K562 (cell line): ENCODE measurements around the gene CAPZB. TPM values are rescaled to one million over a fixed set of nuclear protein-coding genes. Genes with fewer than 3 reads are reported as not detected.

ENCODE experiments used
- ATAC-seq: fragments of 200-7000 bp; cut with Tn5 transposase; 3 replicates; pipeline ENCODE4 v1.9.1; 2020; ENCODE audit warnings: moderate library complexity
- BruUV-seq: library from RNA; stranded (reverse); fragments of 400-500 nt; replicated peaks from 2 replicates; lab custom pipeline; 2021; lab: Mats Ljungman, UMichigan
- CTCF ChIA-PET: fragments of 300-600 bp; formaldehyde crosslinking; extraction: SDS; loops from one replicate; lab custom pipeline; 2021; ENCODE audit warnings: low intra/inter-chr PET ratio; lab: Yijun Ruan, JAX
- POLR2A ChIA-PET: fragments of 300-600, 350-650 bp; sonication (Branson Sonifier 250); formaldehyde crosslinking; extraction: SDS; loops from one replicate; lab custom pipeline; 2021; ENCODE audit warnings: antibody characterized with exemption, inconsistent platforms; lab: Yijun Ruan, JAX
- DNase-seq, 4 experiments: peaks; one replicate each; pipeline versions ENCODE4 v3.0.0 to v3.0.0-alpha.2; 2011 to 2018; ENCODE audit warnings: low spot score in 3 of 4, mixed read lengths in 3 of 4; ENCODE audit errors: extremely low read depth in 1 of 4
- FAIRE-seq: peaks from 2 replicates; lab custom pipeline; 2011; peaks lifted over from hg19 to GRCh38; lab: Jason Lieb, UNC
- H2AFZ ChIP-seq: 2 replicates; pipeline ENCODE4 v1.6.0; 2011; ENCODE audit warnings: low read depth, low read length, control low read depth, inconsistent platforms
- H3K27ac ChIP-seq: fragments of 200-600 bp; 3 replicates; pipeline ENCODE4 v1.8.0; 2011; ENCODE audit warnings: low read depth, mild to moderate bottlenecking, control low read depth, inconsistent platforms, low read length, moderate library complexity, mixed read lengths; ENCODE audit errors: extremely low read depth
- H3K27me3 ChIP-seq, 2 experiments: fragments of 300-600 bp in 1 of 2; 2 replicates in 1 of 2; 3 replicates in 1 of 2; pipeline versions ENCODE4 v1.6.0 to v1.8.0; 2011; ENCODE audit warnings: inconsistent platforms in 2 of 2, low read length in 2 of 2, mild to moderate bottlenecking in 1 of 2, mixed read lengths in 1 of 2, moderate library complexity in 1 of 2; ENCODE audit not compliant: control insufficient read depth in 2 of 2, insufficient read depth in 2 of 2
- H3K36me3 ChIP-seq: fragments of 300-600 bp; 3 replicates; pipeline ENCODE4 v1.8.0; 2011; ENCODE audit warnings: mild to moderate bottlenecking, low read length, inconsistent platforms; ENCODE audit not compliant: control insufficient read depth, insufficient read depth
- H3K4me1 ChIP-seq, 2 experiments: fragments of 200-600 bp in 1 of 2; replicated peaks in 1 of 2; 2 replicates in 1 of 2; 3 replicates in 1 of 2; pipeline versions ENCODE4 v1.5.1 to v1.8.0; 2011; ENCODE audit warnings: inconsistent platforms in 2 of 2, low read length in 2 of 2, mild to moderate bottlenecking in 1 of 2, mixed read lengths in 1 of 2, moderate library complexity in 1 of 2; ENCODE audit not compliant: control insufficient read depth in 2 of 2, insufficient read depth in 2 of 2
- H3K4me2 ChIP-seq: 2 replicates; pipeline ENCODE4 v1.6.1; 2011; ENCODE audit warnings: low read length, control low read depth, inconsistent platforms, mixed read lengths; ENCODE audit not compliant: insufficient read depth
- H3K4me3 ChIP-seq: fragments of 200-600 bp; sonication (generic), shearing (Covaris generic); 2 replicates; pipeline ENCODE4 v1.5.1; 2016; ENCODE audit warnings: control low read depth, inconsistent platforms
- H3K79me2 ChIP-seq: fragments of 200-600 bp; 3 replicates; pipeline ENCODE4 v1.8.0; 2011; ENCODE audit warnings: low read length, inconsistent platforms; ENCODE audit not compliant: control insufficient read depth, insufficient read depth
- H3K9ac ChIP-seq, 2 experiments: 2 replicates each; pipeline versions ENCODE4 v1.6.0 to v1.6.1; 2011; ENCODE audit warnings: low read depth in 2 of 2, low read length in 2 of 2, control low read depth in 1 of 2, inconsistent platforms in 1 of 2, mild to moderate bottlenecking in 1 of 2, mixed read lengths in 1 of 2; ENCODE audit not compliant: insufficient read depth in 1 of 2
- H3K9me1 ChIP-seq: one replicate; pipeline ENCODE4 v1.6.0; 2011; ENCODE audit warnings: inconsistent platforms, mild to moderate bottlenecking, low read length, moderate library complexity; ENCODE audit not compliant: control insufficient read depth, insufficient read depth
- H3K9me3 ChIP-seq: replicated peaks from 2 replicates; pipeline ENCODE4 v1.5.1; 2011; ENCODE audit warnings: low read depth, low read length, inconsistent platforms; ENCODE audit not compliant: control insufficient read depth, insufficient read depth
- H4K20me1 ChIP-seq: replicated peaks from 2 replicates; pipeline ENCODE4 v1.6.1; 2011; ENCODE audit warnings: low read length, inconsistent platforms, mixed read lengths; ENCODE audit not compliant: control insufficient read depth, insufficient read depth
- BRD4 ChIP-seq: fragments of 200-600 bp; sonication (generic); IDR thresholded peaks from 2 replicates; pipeline ENCODE4 v1.6.1; 2017; ENCODE audit warnings: inconsistent platforms
- CHD4 ChIP-seq: fragments of 200-600 bp; sonication (generic); IDR thresholded peaks from 3 replicates; pipeline ENCODE4 v1.6.1; 2012; ENCODE audit warnings: low read depth, mild to moderate bottlenecking, mixed read lengths, low read length, inconsistent platforms; ENCODE audit not compliant: insufficient read depth, insufficient replicate concordance, poor library complexity, severe bottlenecking
- POLR2H ChIP-seq: IDR thresholded peaks from 2 replicates; pipeline ENCODE4 v1.6.1; 2016; ENCODE audit warnings: missing genetic modification characterization, low read depth, mild to moderate bottlenecking, control low read depth, missing compliant biosample characterization, moderate library complexity
- RUNX1 ChIP-seq: sonication (generic); IDR thresholded peaks from 2 replicates; pipeline ENCODE4 v1.6.1; 2016; ENCODE audit warnings: antibody characterized with exemption, low read depth
- TAF9B ChIP-seq: fragments of 450-650 bp; IDR thresholded peaks from 2 replicates; pipeline ENCODE4 v1.6.1; 2018; ENCODE audit warnings: mild to moderate bottlenecking; ENCODE audit not compliant: partially characterized antibody
- ZNF311 ChIP-seq: fragments of 250-450 bp; sonication (Bioruptor Pico); IDR thresholded peaks from 2 replicates; pipeline ENCODE4 v1.4.0; 2020; ENCODE audit warnings: mild to moderate bottlenecking, moderate library complexity
- WGBS: fragments of 100-300 bp; shearing (Covaris generic); methylation state at CpG from one replicate; pipeline ENCODE4 v1.1.6; 2016; ENCODE audit warnings: low coverage, mixed read lengths; ENCODE audit not compliant: insufficient coverage; ENCODE audit errors: missing lambda C conversion rate; 5-methylcytosine and 5-hydroxymethylcytosine counted together
- in situ Hi-C: fragments of 300-500 bp; cut with MboI; formaldehyde crosslinking; loops from 4 replicates; pipeline ENCODE4 v1.15.0; 2018; ENCODE audit warnings: inconsistent platforms, mixed read lengths
- intact Hi-C: fragments of 100-400 bp; cut with micrococcal nuclease; formaldehyde crosslinking; loops from 2 replicates; pipeline ENCODE4 v1.14.2; 2022
- polyA plus RNA-seq, 8 experiments: library from polyadenylated mRNA; depleted of rRNA in 4 of 8; stranded (reverse) in 5 of 8; unstranded in 3 of 8; fragments of >200 nt; fragmentation: Nextera tagmentation in 2 of 8; fragmentation: Illumina TruSeq in 1 of 8; extraction: Ambion mirVana in 2 of 8; extraction: Trizol in 1 of 8; gene quantifications; 2 replicates each; pipeline versions ENCODE4 v1.2.1 to v1.2.3, GENCODE V29; 2011 to 2014; ENCODE audit warnings: inconsistent platforms in 1 of 8, missing spikeins in 1 of 8
- total RNA-seq, 7 experiments: library from RNA; depleted of rRNA in 6 of 7; stranded (reverse); fragments of >200 nt in 6 of 7; fragmentation: Illumina TruSeq in 2 of 7; extraction: Trizol in 2 of 7; gene quantifications; 2 replicates each; pipeline versions ENCODE4 v1.2.1 to v1.2.3, GENCODE V29; 2011 to 2021; ENCODE audit warnings: low replicate concordance in 1 of 7
- TF ChIP-seq, protein P1 (sequence below): sonication (generic); formaldehyde crosslinking; IDR thresholded peaks from 2 replicates; pipeline ENCODE4 v1.8.1; 2022; ENCODE audit warnings: missing genetic modification reagents
- TF ChIP-seq, protein P2 (sequence below): fragments of 200-800 bp; sonication (Bioruptor generic); IDR thresholded peaks from 2 replicates; pipeline ENCODE4 v1.6.1; 2017; ENCODE audit warnings: missing genetic modification characterization, missing compliant biosample characterization

The CAPZB gene
- total and polyA plus RNA-seq, 9 of the 15 experiments (the other 6 are each of a cell fraction or from before 2014, with no cell fraction given) = 57.6 to 297 (median 125) TPM

DNA sequence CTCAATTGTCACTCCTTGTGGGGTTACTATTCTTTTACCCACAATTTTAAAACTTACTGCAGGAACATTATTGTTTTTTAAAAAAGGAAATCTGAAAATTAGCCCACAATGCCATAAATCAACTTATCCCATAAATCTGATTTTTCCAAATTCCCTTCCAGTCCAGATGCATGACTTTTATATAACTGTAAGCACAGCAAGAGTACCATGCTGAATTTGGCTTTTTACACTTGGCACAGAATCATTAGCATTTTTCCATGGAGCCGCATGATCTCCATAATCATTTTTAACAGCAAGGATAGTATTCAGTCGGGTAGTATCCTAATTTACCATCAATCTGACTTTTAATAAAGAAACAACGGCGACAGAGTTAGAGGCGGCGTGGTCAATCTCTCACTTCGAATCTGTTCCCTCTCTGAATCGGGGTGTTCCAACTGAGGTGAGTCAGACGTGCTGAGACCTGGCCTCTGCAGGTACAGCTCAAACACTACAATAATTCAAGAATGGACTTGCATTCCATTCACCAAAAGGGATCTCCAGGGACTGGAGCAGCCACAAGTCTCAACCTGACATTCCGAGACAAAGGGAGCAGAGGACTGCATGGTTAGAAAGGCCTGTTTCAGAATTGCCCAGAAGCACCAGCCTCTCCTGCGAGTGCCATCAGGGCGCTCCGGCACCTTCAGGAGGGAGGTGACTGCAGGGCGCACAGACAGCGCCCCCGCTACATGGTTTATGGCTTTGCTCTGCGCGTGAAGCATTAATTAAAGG is 124.3 kb downstream of the CAPZB start (continued):
- TF ChIP-seq POLR2H (tag) (no peak), CHD4 (no peak)

DNA sequence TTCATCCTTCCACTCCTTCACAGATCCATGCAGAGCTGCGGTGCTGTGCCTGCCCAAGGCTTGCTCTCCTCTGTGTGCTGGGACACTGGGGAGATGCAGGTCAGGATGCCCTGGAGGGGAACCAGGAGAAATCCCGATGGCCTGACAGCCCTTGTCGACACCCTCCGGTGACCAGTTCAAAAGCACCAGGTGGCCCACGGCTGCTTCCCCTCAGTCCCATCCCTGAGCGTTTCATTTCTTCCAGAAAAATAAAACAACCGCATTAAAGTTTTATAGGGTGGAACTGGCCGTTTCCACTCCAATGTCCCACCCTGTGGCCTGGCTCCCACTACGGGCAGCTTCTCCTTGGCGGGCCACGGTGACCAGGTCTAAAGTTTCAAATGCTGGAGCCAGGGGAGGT is 124.9 kb downstream of the CAPZB start:
- Histone ChIP-seq H4K20me1 (peaks cover 9% of the 10 kb centered on the region), H3K9me3 (no peaks in the 10 kb centered on the region), H3K4me1 (peaks cover 0 to 4% of the 10 kb centered on the region in 2 experiments; a peak in 1 of 5 replicates), H3K36me3 (peaks cover 19% of the 10 kb centered on the region; the same call in 2 of the 3 replicates), H3K9me1 (peaks cover 6% of the 10 kb centered on the region), H3K9ac (no peak overlapping the region), H2AFZ (no peak overlapping the region), H3K79me2 (no peaks in the 10 kb centered on the region), H3K27me3 (no peaks in the 10 kb centered on the region), H3K4me3 (no peak overlapping the region), H3K4me2 (no peak overlapping the region), H3K27ac (no peak overlapping the region)
- no peak for ATAC-seq
- FAIRE-seq = no peak
- no peak for DNase-seq
- ChIA-PET POLR2A (interaction anchor here (0.7 to 1.0 kb wide), 2 partner anchors 31 to 38 kb away, joined by 3 to 4 read pairs; no protein-coding TSS in a partner anchor), CTCF (no interaction called here)
- WGBS = 77% methylated on average over 11 of the region's 11 CpGs
- no TSS peak for BruUV-seq
- intact Hi-C loops (no loop called here), in situ Hi-C loops (no loop called here)
- TF ChIP-seq, protein P1, sequence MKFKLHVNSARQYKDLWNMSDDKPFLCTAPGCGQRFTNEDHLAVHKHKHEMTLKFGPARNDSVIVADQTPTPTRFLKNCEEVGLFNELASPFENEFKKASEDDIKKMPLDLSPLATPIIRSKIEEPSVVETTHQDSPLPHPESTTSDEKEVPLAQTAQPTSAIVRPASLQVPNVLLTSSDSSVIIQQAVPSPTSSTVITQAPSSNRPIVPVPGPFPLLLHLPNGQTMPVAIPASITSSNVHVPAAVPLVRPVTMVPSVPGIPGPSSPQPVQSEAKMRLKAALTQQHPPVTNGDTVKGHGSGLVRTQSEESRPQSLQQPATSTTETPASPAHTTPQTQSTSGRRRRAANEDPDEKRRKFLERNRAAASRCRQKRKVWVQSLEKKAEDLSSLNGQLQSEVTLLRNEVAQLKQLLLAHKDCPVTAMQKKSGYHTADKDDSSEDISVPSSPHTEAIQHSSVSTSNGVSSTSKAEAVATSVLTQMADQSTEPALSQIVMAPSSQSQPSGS (CRISPR knock-in tag) = no peak
- no peak for TF ChIP-seq RUNX1
- TF ChIP-seq BRD4 = no peak
- TF ChIP-seq ZNF311 (CRISPR knock-in tag) = no peak
- TF ChIP-seq, protein P2, sequence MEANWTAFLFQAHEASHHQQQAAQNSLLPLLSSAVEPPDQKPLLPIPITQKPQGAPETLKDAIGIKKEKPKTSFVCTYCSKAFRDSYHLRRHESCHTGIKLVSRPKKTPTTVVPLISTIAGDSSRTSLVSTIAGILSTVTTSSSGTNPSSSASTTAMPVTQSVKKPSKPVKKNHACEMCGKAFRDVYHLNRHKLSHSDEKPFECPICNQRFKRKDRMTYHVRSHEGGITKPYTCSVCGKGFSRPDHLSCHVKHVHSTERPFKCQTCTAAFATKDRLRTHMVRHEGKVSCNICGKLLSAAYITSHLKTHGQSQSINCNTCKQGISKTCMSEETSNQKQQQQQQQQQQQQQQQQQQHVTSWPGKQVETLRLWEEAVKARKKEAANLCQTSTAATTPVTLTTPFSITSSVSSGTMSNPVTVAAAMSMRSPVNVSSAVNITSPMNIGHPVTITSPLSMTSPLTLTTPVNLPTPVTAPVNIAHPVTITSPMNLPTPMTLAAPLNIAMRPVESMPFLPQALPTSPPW (CRISPR knock-in tag) = no peak
- no peak for TF ChIP-seq TAF9B
